Esophagus muscularis mucosa (tissue), 4 donors: Measurements from ENCODE around the gene RASL11A. TPM values are rescaled to one million over a fixed set of nuclear protein-coding genes. Genes with fewer than 3 reads are reported as not detected.
A peak's percentile ranks its signal among the peaks of the same experiment; 100 is the strongest.

Experiments used
- DNase-seq: peaks from one replicate; pipeline ENCODE4 v3.0.0-alpha.2; 2017; ENCODE audit errors: extremely low spot score
- H3K27ac ChIP-seq, 4 donors: fragments of 200-600 bp; sonication (generic); replicated peaks in 1 of 4; 1 replicate in 3 of 4; 2 replicates in 1 of 4; pipeline ENCODE4 v1.5.1; 2016 to 2019; ENCODE audit warnings: mild to moderate bottlenecking in 1 of 4
- H3K27me3 ChIP-seq, 4 donors: fragments of 200-600 bp; sonication (generic); one replicate each; pipeline versions ENCODE4 v1.5.1 to v1.6.0; 2016 to 2019
- H3K36me3 ChIP-seq, 4 donors: fragments of 200-600 bp; sonication (generic); one replicate each; pipeline ENCODE4 v1.5.1; 2016 to 2019
- H3K4me1 ChIP-seq, 4 donors: fragments of 200-600 bp; sonication (generic); one replicate each; pipeline ENCODE4 v1.5.1; 2016 to 2019
- H3K4me3 ChIP-seq, 4 donors: fragments of 200-600 bp; sonication (generic); 1 replicate in 2 of 4; 2 replicates in 2 of 4; pipeline ENCODE4 v1.5.1; 2016 to 2019; ENCODE audit warnings: mild to moderate bottlenecking in 4 of 4, moderate library complexity in 1 of 4
- H3K9me3 ChIP-seq, 4 donors: fragments of 200-600 bp; sonication (generic); 1 replicate in 3 of 4; 2 replicates in 1 of 4; pipeline ENCODE4 v1.5.1; 2016 to 2019
- EP300 ChIP-seq: sonication (generic); formaldehyde crosslinking; IDR thresholded peaks from one replicate; pipeline ENCODE4 v1.6.1; 2017; ENCODE audit warnings: antibody characterized with exemption
- POLR2A ChIP-seq: fragments of 450-650 bp; IDR thresholded peaks from one replicate; pipeline ENCODE4 v1.6.1; 2017; ENCODE audit warnings: antibody characterized with exemption, moderate library complexity, mild to moderate bottlenecking, low read depth
- POLR2AphosphoS5 ChIP-seq, 2 donors: sonication (generic); formaldehyde crosslinking; IDR thresholded peaks; one replicate each; pipeline ENCODE4 v1.6.1; 2017; ENCODE audit warnings: antibody characterized with exemption in 2 of 2
- WGBS: methylation state at CpG from one replicate; pipeline ENCODE4 v1.1.5; 2018; 5-methylcytosine and 5-hydroxymethylcytosine counted together
- intact Hi-C: fragments of 100-400 bp; cut with DNase I; formaldehyde crosslinking; loops from one replicate; pipeline ENCODE4 v1.15.1; 2023
- total RNA-seq, 4 donors: library from RNA; depleted of rRNA; stranded (reverse); fragments of >200 nt; gene quantifications; one replicate each; pipeline versions ENCODE4 v1.1.0 to v1.2.1, GENCODE V29; 2016
- TF ChIP-seq, protein P1 (sequence below), 3 experiments: fragments of 200-600 bp in 2 of 3; fragments of 450-650 bp in 1 of 3; sonication (generic) in 2 of 3; IDR thresholded peaks; one replicate each; pipeline ENCODE4 v1.5.1; 2017 to 2019; ENCODE audit warnings: antibody characterized with exemption in 3 of 3, mild to moderate bottlenecking in 2 of 3, moderate library complexity in 1 of 3

The RASL11A gene
- total RNA-seq, 4 donors from 2014 or later = 11.2 to 98.9 (median 41.1) TPM

DNA sequence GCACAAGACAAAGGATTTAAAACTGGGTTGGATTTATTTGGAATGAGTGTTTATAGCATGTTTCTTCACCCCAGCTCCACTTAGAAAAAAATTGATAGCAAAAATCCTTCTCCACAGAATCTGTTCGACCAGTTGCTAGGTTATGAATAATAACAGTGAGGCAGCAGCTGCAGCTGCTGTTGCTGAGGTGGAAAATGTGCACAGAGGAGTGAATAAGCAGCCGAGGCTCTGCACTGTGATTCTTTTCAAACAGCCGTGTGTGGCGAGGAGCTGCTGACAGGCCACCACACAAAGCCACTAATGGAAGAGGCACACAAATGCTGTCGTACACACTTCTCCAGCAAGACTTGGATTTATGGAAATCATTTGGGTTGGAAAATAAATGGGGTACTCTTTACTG is 6.4 kb upstream of the RASL11A start:
- DNase-seq = no peak

DNA sequence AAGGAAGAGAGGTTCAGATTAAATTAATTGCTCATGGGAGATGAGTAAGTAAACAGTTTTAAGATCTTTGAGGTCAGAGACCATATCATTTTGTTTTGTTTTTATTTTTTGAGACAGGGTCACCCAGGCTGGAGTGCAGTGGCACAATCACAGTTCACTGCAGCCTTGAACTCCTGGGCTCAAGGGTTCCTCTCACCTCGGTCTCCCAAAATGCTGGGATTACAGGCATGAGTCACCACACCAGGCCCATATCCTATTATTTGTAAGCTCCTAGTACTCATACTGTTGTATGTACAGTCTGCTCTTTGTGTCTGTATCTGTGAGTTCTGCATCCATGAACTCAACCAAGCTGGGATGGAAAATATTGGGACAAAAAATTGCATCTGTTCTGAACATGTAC is 6.0 kb upstream of the RASL11A start:
- 29% methylated on average over 1 of the region's 1 CpG for WGBS
- no peak overlapping the region for H3K4me3 ChIP-seq
- H3K9me3 ChIP-seq = no peaks in the 10 kb centered on the region
- intact Hi-C loops = no loop called here
- H3K36me3 ChIP-seq = peaks cover 0 to 24% (median 8%) of the 10 kb centered on the region in 4 donors
- TF ChIP-seq EP300 (no peak), POLR2A (no peak), POLR2AphosphoS5 (IDR thresholded peaks at IDR 0.05) (no peak)
- TF ChIP-seq, protein P1, sequence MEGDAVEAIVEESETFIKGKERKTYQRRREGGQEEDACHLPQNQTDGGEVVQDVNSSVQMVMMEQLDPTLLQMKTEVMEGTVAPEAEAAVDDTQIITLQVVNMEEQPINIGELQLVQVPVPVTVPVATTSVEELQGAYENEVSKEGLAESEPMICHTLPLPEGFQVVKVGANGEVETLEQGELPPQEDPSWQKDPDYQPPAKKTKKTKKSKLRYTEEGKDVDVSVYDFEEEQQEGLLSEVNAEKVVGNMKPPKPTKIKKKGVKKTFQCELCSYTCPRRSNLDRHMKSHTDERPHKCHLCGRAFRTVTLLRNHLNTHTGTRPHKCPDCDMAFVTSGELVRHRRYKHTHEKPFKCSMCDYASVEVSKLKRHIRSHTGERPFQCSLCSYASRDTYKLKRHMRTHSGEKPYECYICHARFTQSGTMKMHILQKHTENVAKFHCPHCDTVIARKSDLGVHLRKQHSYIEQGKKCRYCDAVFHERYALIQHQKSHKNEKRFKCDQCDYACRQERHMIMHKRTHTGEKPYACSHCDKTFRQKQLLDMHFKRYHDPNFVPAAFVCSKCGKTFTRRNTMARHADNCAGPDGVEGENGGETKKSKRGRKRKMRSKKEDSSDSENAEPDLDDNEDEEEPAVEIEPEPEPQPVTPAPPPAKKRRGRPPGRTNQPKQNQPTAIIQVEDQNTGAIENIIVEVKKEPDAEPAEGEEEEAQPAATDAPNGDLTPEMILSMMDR (IDR thresholded peaks at IDR 0.05) = no peak
- peaks cover 32 to 72% (median 49%) of the 10 kb centered on the region in 4 donors for H3K4me1 ChIP-seq
- H3K27ac ChIP-seq = peak overlapping the region; percentile 68 to 77 (median 74)
- DNase-seq = no peak
- no peaks in the 10 kb centered on the region for H3K27me3 ChIP-seq

More for the DNA sequence above, 6.4 kb upstream of the RASL11A start:
- WGBS = 33% methylated on average over 5 of the region's 5 CpGs
- peaks cover 28 to 67% (median 46%) of the 10 kb centered on the region in 4 donors for H3K4me1 ChIP-seq
- peak overlapping the region; percentile 68 to 77 (median 74) for H3K27ac ChIP-seq
- intact Hi-C loops = no loop called here
- H3K4me3 ChIP-seq = no peak overlapping the region
- TF ChIP-seq POLR2A (no peak), POLR2AphosphoS5 (IDR thresholded peaks at IDR 0.05) (peak in 1 of 2 donors; percentile 37), EP300 (no peak)
- TF ChIP-seq, protein P1 (IDR thresholded peaks at IDR 0.05) = no peak
- no peaks in the 10 kb centered on the region for H3K9me3 ChIP-seq
- no peaks in the 10 kb centered on the region for H3K27me3 ChIP-seq
- H3K36me3 ChIP-seq = peaks cover 0 to 24% (median 9%) of the 10 kb centered on the region in 4 donors

DNA sequence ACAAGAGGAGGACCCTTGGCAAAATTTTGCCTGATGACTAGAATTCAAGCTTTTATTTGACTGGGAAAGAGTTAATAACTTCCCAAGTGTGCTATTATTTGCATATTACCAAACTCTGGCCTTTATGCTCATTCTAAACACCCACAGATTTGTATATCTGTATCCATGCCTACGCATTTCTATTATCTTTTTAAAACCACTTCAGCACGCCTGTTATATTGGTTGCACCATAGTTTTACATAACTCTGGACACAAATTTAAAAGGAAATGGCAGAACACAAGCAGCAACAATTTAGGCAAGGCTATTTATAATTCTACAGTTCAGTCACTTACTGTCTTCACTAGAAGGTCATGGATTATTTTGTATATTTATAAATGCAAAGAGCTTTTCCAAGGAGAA is 3.7 kb upstream of the RASL11A start:
- H3K27me3 ChIP-seq = peaks cover 0 to 6% (median 0%) of the 10 kb centered on the region in 4 donors
- H3K4me3 ChIP-seq = no peak overlapping the region
- H3K27ac ChIP-seq = peak overlapping the region; percentile 68 to 77 (median 74)
- intact Hi-C loops = no loop called here
- TF ChIP-seq POLR2A (no peak), POLR2AphosphoS5 (IDR thresholded peaks at IDR 0.05) (no peak), EP300 (no peak)
- TF ChIP-seq, protein P1 (IDR thresholded peaks at IDR 0.05) = no peak
- H3K36me3 ChIP-seq = peaks cover 0 to 8% (median 4%) of the 10 kb centered on the region in 4 donors
- DNase-seq = no peak
- 39% methylated on average over 2 of the region's 2 CpGs for WGBS
- no peaks in the 10 kb centered on the region for H3K9me3 ChIP-seq
- peaks cover 46 to 77% (median 65%) of the 10 kb centered on the region in 4 donors for H3K4me1 ChIP-seq

DNA sequence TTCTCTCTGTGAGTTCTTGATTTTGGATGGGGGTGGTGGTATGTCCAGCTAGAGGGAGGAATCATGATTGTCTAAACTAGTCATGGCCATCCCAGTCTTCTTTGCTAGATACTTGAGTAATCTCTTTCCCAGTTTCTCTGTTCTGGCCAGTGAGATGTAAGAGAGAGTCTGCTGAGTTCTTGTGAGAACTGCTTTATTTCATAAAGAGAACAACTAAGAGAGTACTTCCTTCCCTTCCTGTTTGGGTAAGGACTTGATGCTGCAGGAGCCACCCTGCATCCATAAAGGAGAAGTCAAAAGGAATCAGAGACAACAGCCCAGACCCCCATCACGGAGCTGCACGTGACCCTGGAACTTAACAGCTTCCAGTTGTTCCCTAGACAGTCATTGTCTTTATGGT is 3.0 kb upstream of the RASL11A start:
- H3K27me3 ChIP-seq = peaks cover 0 to 6% (median 0%) of the 10 kb centered on the region in 4 donors
- H3K27ac ChIP-seq = peak overlapping the region; percentile 68 to 77 (median 74)
- DNase-seq = no peak
- TF ChIP-seq, protein P1 (IDR thresholded peaks at IDR 0.05) = no peak
- TF ChIP-seq POLR2AphosphoS5 (IDR thresholded peaks at IDR 0.05) = no peak
- no peak for TF ChIP-seq EP300
- TF ChIP-seq POLR2A = no peak
- intact Hi-C loops = no loop called here
- no peaks in the 10 kb centered on the region for H3K9me3 ChIP-seq
- WGBS = 75% methylated on average over 2 of the region's 2 CpGs
- H3K4me3 ChIP-seq = no peak overlapping the region
- H3K4me1 ChIP-seq = peaks cover 50 to 80% (median 72%) of the 10 kb centered on the region in 4 donors
- H3K36me3 ChIP-seq = peaks cover 0 to 3% (median under 1%) of the 10 kb centered on the region in 4 donors

DNA sequence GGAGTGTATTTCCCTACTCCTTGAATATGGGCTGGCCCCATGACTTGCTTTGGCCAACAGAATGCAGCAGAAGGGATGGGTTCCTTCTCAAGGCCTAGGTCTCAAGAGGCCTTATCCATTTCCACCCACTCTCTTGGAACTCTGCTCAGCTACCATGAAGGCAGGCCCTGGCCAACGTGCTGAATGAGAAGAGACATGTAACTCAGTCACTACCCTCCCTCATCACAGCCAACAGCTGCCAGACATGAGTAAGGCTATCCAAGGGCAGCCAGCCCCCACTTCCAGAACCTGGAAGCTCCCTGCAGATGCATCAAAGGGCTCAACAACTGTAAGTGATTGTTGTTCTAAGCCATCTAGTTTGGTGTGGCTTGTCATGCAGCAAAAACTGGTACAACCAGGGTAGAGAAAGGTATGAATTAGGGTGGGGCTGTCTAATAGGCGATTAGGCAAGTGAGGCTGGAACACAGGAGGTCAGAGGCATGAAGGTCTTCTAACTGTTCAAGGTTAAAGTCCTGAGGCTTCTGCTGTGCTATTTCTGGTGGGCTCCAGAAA is 1.4 kb upstream of the RASL11A start:
- Histone ChIP-seq H3K27me3 (peaks cover 0 to 6% (median 0%) of the 10 kb centered on the region in 4 donors), H3K4me1 (peaks cover 44 to 82% (median 80%) of the 10 kb centered on the region in 4 donors), H3K9me3 (no peaks in the 10 kb centered on the region), H3K27ac (peak overlapping the region in 3 of 4 donors; percentile 17 to 91 (median 37)), H3K4me3 (no peak overlapping the region), H3K36me3 (no peaks in the 10 kb centered on the region)
- DNase-seq = no peak
- 70% methylated on average over 2 of the region's 2 CpGs for WGBS
- intact Hi-C loops = no loop called here
- no peak for TF ChIP-seq POLR2AphosphoS5 (IDR thresholded peaks at IDR 0.05)
- no peak for TF ChIP-seq POLR2A
- TF ChIP-seq, protein P1 (IDR thresholded peaks at IDR 0.05) = no peak
- no peak for TF ChIP-seq EP300
